HG02852 (cell line): Measurements from ENCODE around the gene CHCHD6.

Experiments
- ATAC-seq: cut with Tn5 transposase; IDR thresholded peaks from one replicate; pipeline ENCODE4 v1.9.1; 2021; ENCODE audit warnings: mild to moderate bottlenecking, moderate library complexity; ENCODE audit not compliant: unreplicated experiment

CHCHD6 gene

DNA sequence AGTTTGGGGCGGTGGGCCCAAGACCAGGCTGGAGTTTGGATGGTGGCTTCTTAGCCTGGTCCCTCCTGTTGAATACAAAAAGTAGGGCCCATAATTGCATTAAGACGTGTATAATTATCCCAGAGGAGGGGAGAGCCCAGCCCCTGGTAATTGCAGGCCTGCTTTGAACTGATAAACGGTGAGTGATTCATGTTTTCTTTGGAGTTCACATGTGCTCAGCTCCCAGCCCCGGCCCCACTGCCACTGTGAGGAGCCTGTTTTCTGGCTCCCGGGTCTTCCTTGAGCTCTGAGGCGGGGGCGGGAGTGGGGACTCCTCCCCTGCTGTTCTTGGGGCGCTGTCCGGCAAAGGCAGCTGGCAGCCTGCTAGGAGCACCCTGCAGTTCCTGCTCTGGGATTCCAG lies 282.0 kb downstream of the CHCHD6 start:
- ATAC-seq, result no peak

DNA sequence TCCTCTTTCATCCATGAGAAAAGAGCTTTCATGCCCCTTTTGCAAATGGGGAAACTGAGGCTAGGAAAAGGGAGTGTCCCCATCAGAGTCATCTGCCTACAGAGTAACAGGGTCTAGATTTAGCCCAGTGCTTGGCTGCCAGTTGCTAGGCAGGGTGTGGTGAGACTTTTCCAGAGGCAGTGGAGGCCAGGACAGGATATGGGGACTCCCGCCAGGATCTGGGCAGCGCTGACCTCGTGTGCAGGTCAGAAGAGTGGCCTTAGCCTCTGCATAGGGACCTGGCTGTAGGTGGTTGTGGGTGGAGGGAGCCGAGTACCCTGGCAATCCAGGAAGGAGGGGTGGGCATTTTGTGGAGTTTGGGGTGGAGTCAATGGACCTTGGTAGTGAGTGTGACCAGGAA lies 283.1 kb downstream of the CHCHD6 start:
- ATAC-seq, result no peak

DNA sequence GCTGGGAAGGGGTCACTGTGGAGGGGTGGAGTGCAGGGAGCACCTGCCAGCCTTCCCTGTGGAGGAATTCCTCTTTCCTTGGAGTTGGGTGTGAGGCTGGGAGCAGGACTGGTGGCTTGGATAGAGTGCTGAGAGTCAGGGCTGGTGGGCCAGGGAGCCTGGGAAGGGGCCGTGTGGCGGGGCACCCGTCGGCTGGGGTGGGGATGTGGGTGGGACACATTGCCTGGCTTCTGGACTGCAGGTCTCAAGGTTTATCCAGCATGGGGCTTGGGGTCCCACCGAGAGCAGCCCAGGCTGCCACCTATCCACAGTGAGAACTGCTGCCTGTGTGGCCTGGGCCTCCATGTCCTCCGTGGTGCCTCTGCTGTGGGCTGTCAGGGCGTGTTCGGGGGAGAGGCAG lies 283.6 kb downstream of the CHCHD6 start:
- ATAC-seq, result no peak

DNA sequence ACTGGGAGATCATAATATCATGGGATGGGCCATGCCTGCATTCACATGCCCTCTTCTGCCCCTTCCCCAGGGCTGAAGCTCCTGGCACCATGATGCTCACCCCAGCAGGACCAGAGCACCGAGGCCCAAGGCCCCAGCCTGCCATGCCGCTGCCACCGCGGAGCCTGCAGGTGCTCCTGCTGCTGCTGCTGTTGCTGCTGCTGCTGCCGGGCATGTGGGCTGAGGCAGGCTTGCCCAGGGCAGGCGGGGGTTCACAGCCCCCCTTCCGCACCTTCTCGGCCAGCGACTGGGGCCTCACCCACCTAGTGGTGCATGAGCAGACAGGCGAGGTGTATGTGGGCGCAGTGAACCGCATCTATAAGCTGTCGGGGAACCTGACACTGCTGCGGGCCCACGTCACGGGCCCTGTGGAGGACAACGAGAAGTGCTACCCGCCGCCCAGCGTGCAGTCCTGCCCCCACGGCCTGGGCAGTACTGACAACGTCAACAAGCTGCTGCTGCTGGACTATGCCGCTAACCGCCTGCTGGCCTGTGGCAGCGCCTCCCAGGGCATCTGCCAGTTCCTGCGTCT lies 284.5 kb downstream of the CHCHD6 start:
- ATAC-seq, result no peak

- ATAC-seq, result no peak
These were observed 285.4 kb downstream of the CHCHD6 start for GRCh38 chr3:126989316-126990023.

- no peak for ATAC-seq
These were observed 286.1 kb downstream of the CHCHD6 start for GRCh38 chr3:126990024-126990700.

DNA sequence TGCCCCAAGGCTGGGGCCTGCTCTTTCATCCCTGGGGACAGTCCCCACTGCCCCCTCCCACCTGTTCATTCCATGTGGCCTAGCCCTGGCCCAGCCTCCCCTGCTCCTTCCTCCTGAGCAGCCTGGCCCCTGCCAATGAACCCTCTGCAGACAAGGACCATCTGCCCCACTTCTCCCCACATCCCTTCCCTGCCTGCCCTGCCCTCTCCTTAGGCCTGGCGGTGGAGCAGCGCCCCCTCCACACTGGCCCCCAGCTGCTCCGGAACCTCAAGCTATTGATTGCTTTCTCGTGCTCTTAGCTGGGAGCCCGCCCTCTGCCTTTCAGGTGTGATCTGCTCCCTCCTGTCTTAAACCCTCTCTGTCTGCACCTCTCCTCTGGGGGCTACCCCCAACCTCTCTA lies 286.9 kb downstream of the CHCHD6 start:
- ATAC-seq, result no peak

DNA sequence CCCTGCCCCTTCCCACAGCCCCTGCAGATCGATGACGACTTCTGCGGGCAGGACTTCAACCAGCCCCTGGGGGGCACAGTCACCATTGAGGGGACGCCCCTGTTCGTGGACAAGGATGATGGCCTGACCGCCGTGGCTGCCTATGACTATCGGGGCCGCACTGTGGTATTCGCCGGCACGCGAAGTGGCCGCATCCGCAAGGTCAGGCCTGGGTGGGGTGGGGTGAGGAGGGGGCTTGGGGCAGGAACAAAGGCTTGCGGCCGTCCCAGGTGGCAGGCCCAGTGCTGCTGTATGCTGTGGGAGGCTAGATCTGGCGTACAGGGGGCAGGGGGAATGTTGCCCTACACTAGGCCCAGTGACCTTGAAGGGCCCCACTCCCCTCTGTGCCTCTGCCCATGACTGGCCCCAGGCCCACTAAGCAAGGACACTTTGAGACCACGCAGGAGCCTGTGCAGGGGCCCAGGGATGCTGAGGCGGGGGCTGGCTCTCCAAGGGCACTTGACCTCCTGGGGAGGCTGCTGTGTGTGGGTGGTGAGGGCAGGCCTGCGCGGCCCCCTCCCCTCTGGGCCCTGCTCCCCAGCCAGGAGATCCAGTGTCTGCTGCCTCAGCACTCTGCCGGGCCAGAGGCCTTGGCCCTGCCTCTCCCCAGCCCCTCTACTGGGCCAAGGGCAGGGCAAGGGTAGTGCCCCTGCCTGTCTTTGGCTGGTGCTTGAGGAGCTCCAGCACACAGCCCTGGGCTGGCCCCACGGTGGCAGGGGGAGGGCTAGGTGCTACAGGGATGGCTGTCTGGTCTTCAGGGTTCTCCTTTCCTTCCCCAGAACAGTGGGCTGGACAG lies 287.5 kb downstream of the CHCHD6 start:
- ATAC-seq, result no peak

DNA sequence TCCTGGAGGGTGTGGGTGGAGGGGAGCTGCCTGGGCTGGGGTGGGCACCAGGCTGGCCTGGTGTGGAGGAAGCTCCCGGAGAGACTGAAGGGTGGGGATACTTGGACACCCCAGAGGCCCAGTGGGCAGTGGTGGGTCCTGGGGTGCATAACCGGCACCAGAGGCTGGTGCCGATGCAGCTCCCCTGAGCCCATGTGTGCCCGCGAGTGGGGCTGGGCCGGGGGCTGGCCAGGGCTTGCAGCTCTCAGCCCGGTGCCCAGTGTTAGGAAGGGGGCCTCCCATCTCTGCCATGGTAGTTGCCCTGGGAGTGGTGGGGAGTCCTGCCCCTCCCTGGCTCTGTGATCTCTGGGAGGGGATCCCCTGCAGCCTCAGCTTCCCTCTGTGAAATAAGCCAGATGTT lies 288.2 kb downstream of the CHCHD6 start:
- no peak for ATAC-seq

DNA sequence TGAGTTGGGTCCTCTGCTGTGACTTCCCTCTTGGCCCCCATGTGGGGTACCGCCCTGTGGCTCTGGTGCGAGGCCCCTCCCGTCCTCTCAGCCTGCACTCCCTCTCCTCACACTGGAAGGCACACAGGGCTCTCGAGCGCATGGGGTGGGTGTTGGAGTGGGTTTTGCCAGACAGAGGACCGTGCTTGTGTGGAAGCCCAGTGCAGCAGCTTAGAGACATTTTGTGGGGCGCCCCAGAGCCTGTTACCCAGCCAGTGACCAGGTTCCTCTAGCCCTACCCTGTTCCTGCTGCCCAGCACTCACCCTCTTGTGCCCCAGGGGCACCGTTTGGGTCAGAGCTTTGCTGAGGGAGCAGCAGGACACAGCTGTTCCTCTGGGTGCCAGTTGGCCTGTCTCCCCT lies 288.7 kb downstream of the CHCHD6 start:
- ATAC-seq, result no peak

GRCh38 chr3:126993436-126993835 lies 289.4 kb downstream of the CHCHD6 start:
- ATAC-seq, result no peak

DNA sequence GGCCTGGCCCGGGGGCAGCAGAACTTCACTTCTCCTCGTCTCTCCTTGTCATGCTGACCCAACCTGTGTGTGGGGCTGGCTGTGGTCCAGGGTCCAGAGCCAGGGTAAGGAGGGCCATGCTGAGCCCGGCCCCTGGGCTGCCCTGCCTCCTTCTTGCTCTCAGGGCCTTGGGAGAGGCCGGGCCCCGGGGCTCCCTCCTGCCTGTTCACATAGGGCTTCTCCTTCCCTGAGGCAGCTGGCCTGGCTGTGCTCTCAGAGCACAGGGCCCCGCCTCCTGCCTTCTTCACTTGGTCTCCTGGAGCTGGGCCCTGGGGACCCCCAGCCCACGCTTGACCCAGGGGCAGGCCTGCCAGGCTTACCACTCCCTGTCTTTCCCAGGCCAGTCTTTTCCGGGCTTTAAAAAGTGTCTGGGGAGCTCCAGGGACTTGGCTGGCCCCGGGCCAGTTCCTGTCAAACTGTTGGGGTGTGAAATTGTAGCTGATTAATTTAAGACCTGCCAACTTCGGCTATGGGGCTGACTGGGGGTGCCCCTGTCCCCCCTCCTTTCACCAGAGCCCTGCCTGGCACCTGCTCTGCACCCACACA lies 290.7 kb downstream of the CHCHD6 start:
- no peak for ATAC-seq

DNA sequence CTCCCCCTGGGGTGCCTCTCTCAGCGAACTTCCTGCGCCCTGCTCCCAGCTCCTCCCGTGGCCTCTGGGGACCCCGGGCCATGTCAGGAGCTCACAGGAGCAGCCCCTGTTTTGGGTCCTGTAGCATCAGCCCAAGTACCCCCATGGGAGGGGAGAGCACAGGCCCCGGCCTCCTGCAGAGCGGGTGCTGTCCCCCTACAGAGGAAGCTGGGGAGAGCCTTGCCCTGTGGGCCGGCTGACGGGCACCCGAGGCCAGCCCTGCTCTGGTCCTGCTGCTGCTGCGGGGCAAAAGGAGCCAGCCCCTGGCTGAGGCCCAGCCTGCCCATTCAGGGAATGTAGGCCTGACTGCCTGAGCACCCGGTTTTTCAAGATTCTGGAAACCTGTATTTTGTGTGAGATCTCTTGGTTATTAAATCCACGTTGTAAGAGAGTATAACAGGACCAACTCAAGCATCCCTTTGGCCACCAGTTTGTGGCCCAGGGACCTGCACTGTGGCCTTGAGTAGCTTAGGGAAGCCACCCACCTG lies 291.3 kb downstream of the CHCHD6 start:
- ATAC-seq, result no peak

DNA sequence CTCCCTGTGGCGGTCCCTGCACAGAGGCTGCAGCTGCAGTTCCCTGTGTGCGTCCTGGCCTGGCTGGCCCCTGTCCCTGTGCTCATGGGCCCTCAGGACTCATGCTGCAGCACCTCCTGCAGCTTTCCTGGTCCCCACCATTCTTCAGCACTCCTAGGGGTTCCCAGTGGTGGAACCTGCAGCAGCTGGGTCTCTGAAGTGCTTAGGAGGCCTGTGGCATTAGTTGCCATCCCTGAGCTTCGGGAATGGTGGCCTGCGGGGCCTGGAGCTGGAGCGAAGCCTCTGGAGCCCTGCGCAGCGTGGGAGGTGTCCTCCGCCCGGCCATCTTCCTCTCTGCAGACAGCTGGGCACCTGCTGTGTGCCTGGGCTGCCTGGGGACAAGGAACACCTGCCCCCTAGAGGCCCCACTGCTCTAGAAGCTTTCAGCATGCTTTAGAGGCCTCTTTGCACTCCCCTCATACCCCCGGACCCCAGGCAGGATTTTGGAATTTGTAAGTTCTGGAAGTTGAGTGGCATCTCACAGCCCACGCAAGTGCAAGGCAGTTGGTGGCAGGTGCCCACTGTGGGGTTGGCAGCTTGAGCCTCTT lies 292.0 kb downstream of the CHCHD6 start:
- no peak for ATAC-seq

DNA sequence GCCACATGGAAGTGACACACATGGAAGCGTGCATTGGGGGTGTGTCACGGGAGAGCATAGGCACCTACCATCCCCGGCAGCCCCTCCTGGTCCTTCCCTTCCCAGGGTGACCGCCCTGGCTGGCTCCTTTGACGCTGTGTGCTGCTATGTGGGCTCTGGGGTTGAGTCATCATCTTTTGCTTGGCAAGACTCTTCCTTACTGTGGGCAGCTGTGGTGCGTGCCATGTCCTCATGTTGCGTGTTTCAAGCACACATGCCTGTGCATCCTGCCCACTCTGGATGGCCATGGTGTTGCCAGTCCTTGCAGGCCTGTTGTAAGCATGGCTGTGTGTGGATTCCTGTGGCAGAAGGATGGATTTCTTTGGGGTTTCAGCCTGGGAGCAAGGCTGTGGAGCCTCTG lies 292.9 kb downstream of the CHCHD6 start:
- no peak for ATAC-seq

DNA sequence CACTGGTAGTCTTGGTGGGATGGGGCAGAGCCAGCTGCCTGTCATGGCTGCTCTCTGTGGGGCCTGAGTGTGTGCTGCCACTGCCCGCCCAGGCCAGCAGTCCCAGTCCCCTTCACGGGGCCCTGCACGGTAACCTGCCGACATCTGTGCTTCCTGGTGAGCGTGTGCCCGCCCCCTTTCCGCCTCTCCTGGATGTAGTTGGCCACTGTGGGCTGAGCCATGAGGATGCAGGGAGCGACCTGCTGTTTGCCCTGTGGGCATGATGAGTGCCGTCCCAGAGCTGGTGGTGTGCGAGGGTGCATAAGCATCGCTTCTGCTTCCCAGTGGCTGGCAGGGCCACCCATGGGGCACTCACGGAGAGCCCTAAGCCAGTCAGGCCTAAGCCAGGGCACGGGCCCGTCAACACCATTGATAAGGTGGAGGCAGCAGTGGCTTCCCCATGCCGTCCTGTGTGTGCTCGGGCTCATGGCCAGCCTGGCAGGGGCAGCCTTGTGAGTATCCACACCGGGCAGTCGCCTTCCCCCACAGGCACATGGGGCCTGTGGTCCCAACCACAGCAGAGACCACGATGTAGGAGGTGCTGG lies 293.5 kb downstream of the CHCHD6 start:
- ATAC-seq, result no peak

DNA sequence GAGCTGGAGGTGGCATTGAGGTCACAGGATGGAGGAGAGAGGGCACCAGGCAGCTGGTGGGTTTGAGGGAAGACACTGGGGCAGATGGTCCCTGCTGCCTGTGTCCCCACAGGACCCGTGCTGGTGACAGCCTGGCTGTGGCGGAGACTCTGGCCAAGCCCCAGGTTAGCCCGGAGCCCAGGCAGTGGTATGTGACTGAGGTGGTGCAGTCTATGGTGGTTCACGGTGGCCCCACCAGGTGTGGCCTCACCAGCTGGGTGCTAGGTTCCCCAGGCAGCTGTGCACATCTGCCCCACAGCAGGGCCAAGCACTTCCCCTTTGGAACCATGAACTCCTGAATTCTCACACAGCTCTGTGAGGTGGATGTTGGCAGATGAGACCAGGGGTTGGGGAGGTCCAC lies 294.3 kb downstream of the CHCHD6 start:
- no peak for ATAC-seq

- no peak for ATAC-seq
These were observed 294.7 kb downstream of the CHCHD6 start for GRCh38 chr3:126998728-126999127.

- ATAC-seq, result no peak
These were observed 295.3 kb downstream of the CHCHD6 start for GRCh38 chr3:126999383-126999782.

- ATAC-seq, result no peak
These were observed 296.1 kb downstream of the CHCHD6 start for GRCh38 chr3:127000119-127000518.
